ENCODE measurements around the gene NEIL1.
A peak's percentile ranks its signal among the peaks of the same experiment; 100 is the strongest.
"Not testable (repeated sequence)": the region's sequence is repeated elsewhere in the genome, so short reads cannot be mapped to it uniquely, and the experiment has no call there.

Gene NEIL1

GRCh38 chr15:75348034-75348561, 1.3 kb downstream of the NEIL1 start:
- no peak overlapping the region for H4K91ac ChIP-seq (ENCODE audit: low read length)
- 2% methylated on average over 44 of the region's 45 CpGs for WGBS
- H3K9me3 ChIP-seq (ENCODE audit: control insufficient read depth, low read length), result no peaks in the 10 kb centered on the region
- no peak overlapping the region for H2AK5ac ChIP-seq (ENCODE audit: low read length, severe bottlenecking)
- H2BK12ac ChIP-seq (ENCODE audit: low read length in 2 of 2), result peak overlapping the region in 1 of 2 experiments; percentile 34
- H3K9ac ChIP-seq (ENCODE audit: low read length), result peak overlapping the region; percentile 83
- H3K18ac ChIP-seq (ENCODE audit: low read depth in 1 of 2, low read length in 2 of 2), result peak overlapping the region; percentile 75 to 82
- H3K4ac ChIP-seq (ENCODE audit: low read depth in 1 of 2, low read length in 2 of 2), result peak overlapping the region; percentile 51 to 60
- peak overlapping the region; percentile 65 for H2BK15ac ChIP-seq (ENCODE audit: low read depth, poor library complexity, severe bottlenecking)
- H3K4me1 ChIP-seq (ENCODE audit: control insufficient read depth, insufficient read depth, low read depth, low read length), result peaks cover 20% of the 10 kb centered on the region
- peak overlapping the region; percentile 66 to 83 for H3K4me3 ChIP-seq (ENCODE audit: insufficient read depth in 1 of 2, low read depth in 1 of 2, low read length in 2 of 2)
- peaks cover 8 to 11% of the 10 kb centered on the region in 2 experiments for H3K27me3 ChIP-seq (ENCODE audit: control insufficient read depth in 1 of 2, insufficient read depth in 1 of 2, low read length in 2 of 2)
- H3K14ac ChIP-seq (ENCODE audit: low read length in 2 of 2), result no peak overlapping the region
- H3K27ac ChIP-seq (ENCODE audit: low read length, poor library complexity, severe bottlenecking), result no peak overlapping the region
- H4K8ac ChIP-seq (ENCODE audit: low read length), result peak overlapping the region; percentile 85
- H2BK120ac ChIP-seq (ENCODE audit: low read depth, low read length), result peak overlapping the region; percentile 64
- H3K79me1 ChIP-seq (replicated peaks; ENCODE audit: low read length, poor library complexity, severe bottlenecking), result peaks cover 5% of the 10 kb centered on the region
- H3K4me2 ChIP-seq (ENCODE audit: low read length, poor library complexity, severe bottlenecking), result peak overlapping the region; percentile 98
- H2BK5ac ChIP-seq (ENCODE audit: low read depth, low read length, poor library complexity, severe bottlenecking), result no peak overlapping the region
- peaks cover 0 to 14% of the 10 kb centered on the region in 2 experiments for H3K36me3 ChIP-seq (ENCODE audit: control insufficient read depth in 1 of 2, insufficient read depth in 2 of 2, low read depth in 1 of 2, low read length in 2 of 2)
- H2AFZ ChIP-seq (ENCODE audit: low read depth, low read length), result peak overlapping the region; percentile 92
- peak overlapping the region in 1 of 2 experiments; percentile 46 for H3K23ac ChIP-seq (ENCODE audit: low read length in 2 of 2)
- peak; percentile 8 for DNase-seq

- no peak overlapping the region for H2AFZ ChIP-seq (ENCODE audit: low read depth, low read length)
- H3K4ac ChIP-seq (ENCODE audit: low read depth in 1 of 2, low read length in 2 of 2), result no peak overlapping the region
- no peak overlapping the region for H2BK15ac ChIP-seq (ENCODE audit: low read depth, poor library complexity, severe bottlenecking)
- H3K9me3 ChIP-seq (ENCODE audit: control insufficient read depth, low read length), result no peaks in the 10 kb centered on the region
- peak overlapping the region; percentile 26 to 75 for H3K18ac ChIP-seq (ENCODE audit: low read depth in 1 of 2, low read length in 2 of 2)
- peak overlapping the region; percentile 83 for H3K9ac ChIP-seq (ENCODE audit: low read length)
- 43% methylated on average over 46 of the region's 46 CpGs for WGBS
- H3K27me3 ChIP-seq (ENCODE audit: control insufficient read depth in 1 of 2, insufficient read depth in 1 of 2, low read length in 2 of 2), result peaks cover 8 to 11% of the 10 kb centered on the region in 2 experiments
- peak overlapping the region in 1 of 2 experiments; percentile 36 for H3K14ac ChIP-seq (ENCODE audit: low read length in 2 of 2)
- no peak overlapping the region for H2BK5ac ChIP-seq (ENCODE audit: low read depth, low read length, poor library complexity, severe bottlenecking)
- H3K36me3 ChIP-seq (ENCODE audit: control insufficient read depth in 1 of 2, insufficient read depth in 2 of 2, low read depth in 1 of 2, low read length in 2 of 2), result peaks cover 0 to 17% of the 10 kb centered on the region in 2 experiments
- H3K27ac ChIP-seq (ENCODE audit: low read length, poor library complexity, severe bottlenecking), result no peak overlapping the region
- peak; percentile 14 for DNase-seq
- no peak overlapping the region for H2BK120ac ChIP-seq (ENCODE audit: low read depth, low read length)
- peaks cover 5% of the 10 kb centered on the region for H3K79me1 ChIP-seq (replicated peaks; ENCODE audit: low read length, poor library complexity, severe bottlenecking)
- peak overlapping the region; percentile 85 for H4K8ac ChIP-seq (ENCODE audit: low read length)
- H4K91ac ChIP-seq (ENCODE audit: low read length), result no peak overlapping the region
- no peak overlapping the region for H2BK12ac ChIP-seq (ENCODE audit: low read length in 2 of 2)
- no peak overlapping the region for H2AK5ac ChIP-seq (ENCODE audit: low read length, severe bottlenecking)
- peak overlapping the region; percentile 98 for H3K4me2 ChIP-seq (ENCODE audit: low read length, poor library complexity, severe bottlenecking)
- H3K4me3 ChIP-seq (ENCODE audit: insufficient read depth in 1 of 2, low read depth in 1 of 2, low read length in 2 of 2), result peak overlapping the region; percentile 66 to 83
- peaks cover 20% of the 10 kb centered on the region for H3K4me1 ChIP-seq (ENCODE audit: control insufficient read depth, insufficient read depth, low read depth, low read length)
- peak overlapping the region in 1 of 2 experiments; percentile 68 for H3K23ac ChIP-seq (ENCODE audit: low read length in 2 of 2)
These were observed 1.9 kb downstream of the NEIL1 start for GRCh38 chr15:75348562-75349350.

- H2BK120ac ChIP-seq (ENCODE audit: low read depth, low read length); H3K4me2 ChIP-seq (ENCODE audit: low read length, poor library complexity, severe bottlenecking); H3K4ac ChIP-seq (ENCODE audit: low read depth in 1 of 2, low read length in 2 of 2); H2BK5ac ChIP-seq (ENCODE audit: low read depth, low read length, poor library complexity, severe bottlenecking); H4K91ac ChIP-seq (ENCODE audit: low read length); H3K14ac ChIP-seq (ENCODE audit: low read length in 2 of 2); H3K79me1 ChIP-seq (replicated peaks; ENCODE audit: low read length, poor library complexity, severe bottlenecking); H3K9me3 ChIP-seq (ENCODE audit: control insufficient read depth, low read length); H3K27ac ChIP-seq (ENCODE audit: low read length, poor library complexity, severe bottlenecking); H2BK12ac ChIP-seq (ENCODE audit: low read length in 2 of 2); H2AK5ac ChIP-seq (ENCODE audit: low read length, severe bottlenecking); H3K23ac ChIP-seq (ENCODE audit: low read length in 2 of 2); H3K4me3 ChIP-seq (ENCODE audit: insufficient read depth in 1 of 2, low read depth in 1 of 2, low read length in 2 of 2); H2BK15ac ChIP-seq (ENCODE audit: low read depth, poor library complexity, severe bottlenecking); DNase-seq; H3K18ac ChIP-seq (ENCODE audit: low read depth in 1 of 2, low read length in 2 of 2); H2AFZ ChIP-seq (ENCODE audit: low read depth, low read length); H4K8ac ChIP-seq (ENCODE audit: low read length); H3K9ac ChIP-seq (ENCODE audit: low read length): not testable (repeated sequence)
- Histone ChIP-seq H3K4me1 (ENCODE audit: control insufficient read depth, insufficient read depth, low read depth, low read length) (peaks cover 20% of the 10 kb centered on the region), H3K27me3 (ENCODE audit: control insufficient read depth in 1 of 2, insufficient read depth in 1 of 2, low read length in 2 of 2) (peaks cover 8 to 11% of the 10 kb centered on the region in 2 experiments), H3K36me3 (ENCODE audit: control insufficient read depth in 1 of 2, insufficient read depth in 2 of 2, low read depth in 1 of 2, low read length in 2 of 2) (peaks cover 0 to 21% of the 10 kb centered on the region in 2 experiments)
- 86% methylated on average over 8 of the region's 8 CpGs for WGBS
These were observed 2.5 kb downstream of the NEIL1 start for GRCh38 chr15:75349351-75349669.

GRCh38 chr15:75349851-75350588, 3.2 kb downstream of the NEIL1 start:
- Histone ChIP-seq H3K9me3 (ENCODE audit: control insufficient read depth, low read length) (no peaks in the 10 kb centered on the region), H2AK5ac (ENCODE audit: low read length, severe bottlenecking) (no peak overlapping the region), H3K4me3 (ENCODE audit: insufficient read depth in 1 of 2, low read depth in 1 of 2, low read length in 2 of 2) (no peak overlapping the region), H2BK120ac (ENCODE audit: low read depth, low read length) (no peak overlapping the region), H3K18ac (ENCODE audit: low read depth in 1 of 2, low read length in 2 of 2) (no peak overlapping the region), H3K4me2 (ENCODE audit: low read length, poor library complexity, severe bottlenecking) (no peak overlapping the region), H3K4ac (ENCODE audit: low read depth in 1 of 2, low read length in 2 of 2) (no peak overlapping the region), H3K27ac (ENCODE audit: low read length, poor library complexity, severe bottlenecking) (no peak overlapping the region), H3K14ac (ENCODE audit: low read length in 2 of 2) (no peak overlapping the region), H2BK15ac (ENCODE audit: low read depth, poor library complexity, severe bottlenecking) (no peak overlapping the region), H2BK12ac (ENCODE audit: low read length in 2 of 2) (no peak overlapping the region), H2BK5ac (ENCODE audit: low read depth, low read length, poor library complexity, severe bottlenecking) (no peak overlapping the region), H2AFZ (ENCODE audit: low read depth, low read length) (no peak overlapping the region), H3K36me3 (ENCODE audit: control insufficient read depth in 1 of 2, insufficient read depth in 2 of 2, low read depth in 1 of 2, low read length in 2 of 2) (peaks cover 6 to 27% of the 10 kb centered on the region in 2 experiments), H4K8ac (ENCODE audit: low read length) (no peak overlapping the region), H3K23ac (ENCODE audit: low read length in 2 of 2) (no peak overlapping the region), H3K9ac (ENCODE audit: low read length) (no peak overlapping the region), H3K79me1 (replicated peaks; ENCODE audit: low read length, poor library complexity, severe bottlenecking) (peaks cover 5% of the 10 kb centered on the region), H4K91ac (ENCODE audit: low read length) (no peak overlapping the region), H3K27me3 (ENCODE audit: control insufficient read depth in 1 of 2, insufficient read depth in 1 of 2, low read length in 2 of 2) (peaks cover 8 to 11% of the 10 kb centered on the region in 2 experiments), H3K4me1 (ENCODE audit: control insufficient read depth, insufficient read depth, low read depth, low read length) (peaks cover 20% of the 10 kb centered on the region)
- DNase-seq, result no peak
- WGBS, result 92% methylated on average over 9 of the region's 9 CpGs
